Upper lobe of left lung (tissue), 6 donors: ENCODE results near the gene CNOT10. TPM values are rescaled to one million over a fixed set of nuclear protein-coding genes. Genes with fewer than 3 reads are reported as not detected.
A peak's percentile ranks its signal among the peaks of the same experiment; 100 is the strongest.

Experiments used
- ATAC-seq, 2 donors: fragments of 200-7000 bp; cut with Tn5 transposase; one replicate each; pipeline ENCODE4 v1.9.1; 2022; ENCODE audit warnings: mild to moderate bottlenecking in 2 of 2, moderate library complexity in 2 of 2; ENCODE audit not compliant: low FRiP score in 2 of 2
- DNase-seq, 2 donors: peaks; one replicate each; pipeline ENCODE4 v3.0.0-alpha.2; 2019 to 2020
- H3K27ac ChIP-seq, 4 donors: fragments of 200-600 bp; sonication (generic); one replicate each; pipeline ENCODE4 v1.5.1; 2016 to 2019
- H3K27me3 ChIP-seq, 4 donors: fragments of 200-600 bp; sonication (generic); one replicate each; pipeline ENCODE4 v1.5.1; 2017 to 2019
- H3K36me3 ChIP-seq, 4 donors: fragments of 200-600 bp; sonication (generic); one replicate each; pipeline ENCODE4 v1.5.1; 2016 to 2019
- H3K4me1 ChIP-seq, 4 donors: fragments of 200-600 bp; sonication (generic); one replicate each; pipeline ENCODE4 v1.5.1; 2018 to 2019
- H3K4me3 ChIP-seq, 4 donors: fragments of 200-600 bp; sonication (generic); one replicate each; pipeline ENCODE4 v1.5.1; 2017 to 2019; ENCODE audit warnings: mild to moderate bottlenecking in 2 of 4, moderate library complexity in 1 of 4
- H3K9me3 ChIP-seq, 4 donors: fragments of 200-600 bp; sonication (generic); one replicate each; pipeline ENCODE4 v1.5.1; 2018 to 2019
- CTCF ChIP-seq, 6 experiments: fragments of 450-650 bp in 4 of 6; fragments of 200-600 bp in 2 of 6; sonication (generic) in 2 of 6; IDR thresholded peaks; one replicate each; pipeline ENCODE4 v1.5.1; 2016 to 2019; ENCODE audit warnings: antibody characterized with exemption in 6 of 6
- EP300 ChIP-seq, 4 donors: sonication (generic); formaldehyde crosslinking; IDR thresholded peaks; one replicate each; pipeline ENCODE4 v1.5.1; 2017; ENCODE audit warnings: antibody characterized with exemption in 4 of 4, control low read depth in 2 of 4
- POLR2A ChIP-seq, 4 donors: fragments of 450-650 bp; IDR thresholded peaks; one replicate each; pipeline ENCODE4 v1.5.1; 2016 to 2017; ENCODE audit warnings: antibody characterized with exemption in 4 of 4, mild to moderate bottlenecking in 2 of 4
- POLR2AphosphoS5 ChIP-seq, 2 donors: sonication (generic); formaldehyde crosslinking; IDR thresholded peaks; one replicate each; pipeline ENCODE4 v1.5.1; 2017; ENCODE audit warnings: antibody characterized with exemption in 2 of 2
- WGBS, 2 donors: methylation state at CpG; one replicate each; pipeline ENCODE4 v1.1.5; 2017 to 2018; 5-methylcytosine and 5-hydroxymethylcytosine counted together
- total RNA-seq, 6 donors: library from RNA; depleted of rRNA in 4 of 6; stranded (reverse); fragments of >200 nt in 4 of 6; gene quantifications; one replicate each; pipeline versions ENCODE4 v1.1.0 to v1.2.1, GENCODE V29; 2016 to 2021
- donor health status: DM: no; HTN: no; CAD: no; lungs with moderate emphysema.
- donor health status: DM: no; HTN: yes; CAD: no; lungs with severe emphysema.

The CNOT10 gene
- total RNA-seq, 6 donors from 2014 or later: 19.1 to 47.1 (median 29.6) TPM

- TF ChIP-seq POLR2A (IDR thresholded peaks at IDR 0.05) (no peak), EP300 (IDR thresholded peaks at IDR 0.05) (no peak), POLR2AphosphoS5 (IDR thresholded peaks at IDR 0.05) (no peak), CTCF (IDR thresholded peaks at IDR 0.05) (no peak)
- no peak overlapping the region for H3K27ac ChIP-seq
- H3K36me3 ChIP-seq: peaks cover 6 to 41% (median 11%) of the 10 kb centered on the region in 4 donors
- ATAC-seq (no peak), DNase-seq (no peak)
- WGBS, 2 donors: 66 to 79% methylated on average over 2 of the region's 2 CpGs
- H3K9me3 ChIP-seq: no peaks in the 10 kb centered on the region
- no peaks in the 10 kb centered on the region for H3K27me3 ChIP-seq
- H3K4me3 ChIP-seq: no peak overlapping the region
- H3K4me1 ChIP-seq: no peaks in the 10 kb centered on the region
These were observed 58.9 kb downstream of the CNOT10 start for GRCh38 chr3:32743934-32744333.

DNA sequence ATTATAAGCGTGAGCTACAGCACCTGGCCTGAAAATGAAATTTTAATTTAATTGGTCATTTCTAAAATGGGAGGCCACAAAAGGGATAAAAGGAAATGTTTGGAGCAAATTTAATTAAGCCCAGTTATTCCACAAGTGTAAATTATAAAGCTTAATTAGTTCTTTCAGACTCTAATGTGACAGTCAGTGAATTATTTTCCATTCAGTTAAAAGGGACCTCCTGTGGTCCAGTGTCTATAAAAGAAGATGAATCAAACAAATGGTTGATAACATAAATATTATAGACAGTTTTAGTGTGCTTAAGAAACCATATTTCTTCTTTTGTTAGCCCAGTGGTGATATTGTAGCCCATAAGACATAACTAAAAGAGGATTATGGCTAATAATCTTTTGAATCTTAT, 66.4 kb downstream of the CNOT10 start:
- Histone ChIP-seq H3K36me3 (peaks cover 0 to 20% (median 4%) of the 10 kb centered on the region in 4 donors), H3K27me3 (no peaks in the 10 kb centered on the region), H3K4me3 (no peak overlapping the region), H3K9me3 (no peaks in the 10 kb centered on the region), H3K4me1 (no peaks in the 10 kb centered on the region), H3K27ac (no peak overlapping the region)
- ATAC-seq (no peak), DNase-seq (no peak)
- TF ChIP-seq POLR2A (IDR thresholded peaks at IDR 0.05) (no peak), EP300 (IDR thresholded peaks at IDR 0.05) (no peak), POLR2AphosphoS5 (IDR thresholded peaks at IDR 0.05) (no peak), CTCF (IDR thresholded peaks at IDR 0.05) (no peak)
- WGBS, 2 donors: 100% methylated on average over 1 of the region's 1 CpG

GRCh38 chr3:32755761-32756160, 70.8 kb downstream of the CNOT10 start:
- H3K27ac ChIP-seq: no peak overlapping the region
- no peak for TF ChIP-seq POLR2AphosphoS5 (IDR thresholded peaks at IDR 0.05)
- no peak for TF ChIP-seq POLR2A (IDR thresholded peaks at IDR 0.05)
- DNase-seq (no peak), ATAC-seq (no peak)
- no peaks in the 10 kb centered on the region for H3K27me3 ChIP-seq
- no peaks in the 10 kb centered on the region for H3K4me1 ChIP-seq
- H3K4me3 ChIP-seq: no peak overlapping the region
- peaks cover 0 to 32% (median 6%) of the 10 kb centered on the region in 4 donors for H3K36me3 ChIP-seq
- WGBS, 2 donors: 78 to 84% methylated on average over 3 of the region's 3 CpGs
- no peaks in the 10 kb centered on the region for H3K9me3 ChIP-seq

DNA sequence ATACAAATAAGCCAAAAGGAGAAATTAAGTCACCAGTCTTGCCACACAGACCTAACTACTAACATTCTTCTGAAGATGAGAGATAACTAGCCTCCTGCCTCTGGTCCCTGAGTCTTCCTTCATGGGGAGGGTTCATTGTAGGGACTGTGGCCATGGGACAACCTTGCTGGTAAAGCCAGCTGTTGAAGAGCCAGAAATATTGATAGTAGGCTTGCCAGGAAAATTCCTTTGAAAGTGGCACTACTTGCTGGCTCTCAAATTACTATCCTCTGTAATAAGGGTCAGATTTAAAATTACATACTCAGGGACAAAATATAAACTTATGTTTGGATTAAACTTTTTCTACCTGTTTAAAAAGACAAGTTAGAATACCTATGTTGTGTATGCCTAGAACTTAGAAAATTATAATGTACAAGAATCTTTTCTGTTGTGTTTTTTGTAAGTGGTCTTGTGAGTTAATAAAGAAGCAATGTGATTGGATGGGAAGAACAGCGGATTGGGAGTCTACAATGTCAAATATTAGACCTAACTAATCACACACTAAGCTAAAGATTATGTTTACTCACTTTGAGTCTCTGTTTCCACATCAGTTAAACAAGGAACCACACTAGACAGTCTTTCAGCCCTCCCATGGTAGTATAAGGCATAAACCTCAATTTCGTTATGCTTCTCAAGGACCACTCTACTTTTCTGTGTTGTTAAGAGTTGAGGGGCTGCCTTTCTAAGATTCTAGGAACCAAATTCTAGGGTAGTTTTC, 72.8 kb downstream of the CNOT10 start:
- Histone ChIP-seq H3K27me3 (no peaks in the 10 kb centered on the region), H3K4me1 (no peaks in the 10 kb centered on the region), H3K36me3 (peaks cover under 1 to 32% (median 7%) of the 10 kb centered on the region in 4 donors), H3K27ac (no peak overlapping the region), H3K4me3 (no peak overlapping the region), H3K9me3 (no peaks in the 10 kb centered on the region)
- TF ChIP-seq EP300 (IDR thresholded peaks at IDR 0.05): no peak
- TF ChIP-seq POLR2A (IDR thresholded peaks at IDR 0.05): no peak
- TF ChIP-seq POLR2AphosphoS5 (IDR thresholded peaks at IDR 0.05): no peak
- TF ChIP-seq CTCF (IDR thresholded peaks at IDR 0.05): no peak
- 64 to 69% methylated on average over 2 of the region's 2 CpGs for WGBS, 2 donors
- ATAC-seq (peak in 1 of 2 donors; percentile 21), DNase-seq (no peak)

GRCh38 chr3:32758375-32758753, 73.4 kb downstream of the CNOT10 start:
- Histone ChIP-seq H3K27me3 (no peaks in the 10 kb centered on the region), H3K36me3 (peaks cover 4 to 35% (median 10%) of the 10 kb centered on the region in 4 donors), H3K27ac (no peak overlapping the region), H3K4me3 (no peak overlapping the region), H3K4me1 (no peaks in the 10 kb centered on the region), H3K9me3 (no peaks in the 10 kb centered on the region)
- ATAC-seq: no peak
- TF ChIP-seq POLR2AphosphoS5 (IDR thresholded peaks at IDR 0.05) (no peak), EP300 (IDR thresholded peaks at IDR 0.05) (no peak)
- DNase-seq: no peak

DNA sequence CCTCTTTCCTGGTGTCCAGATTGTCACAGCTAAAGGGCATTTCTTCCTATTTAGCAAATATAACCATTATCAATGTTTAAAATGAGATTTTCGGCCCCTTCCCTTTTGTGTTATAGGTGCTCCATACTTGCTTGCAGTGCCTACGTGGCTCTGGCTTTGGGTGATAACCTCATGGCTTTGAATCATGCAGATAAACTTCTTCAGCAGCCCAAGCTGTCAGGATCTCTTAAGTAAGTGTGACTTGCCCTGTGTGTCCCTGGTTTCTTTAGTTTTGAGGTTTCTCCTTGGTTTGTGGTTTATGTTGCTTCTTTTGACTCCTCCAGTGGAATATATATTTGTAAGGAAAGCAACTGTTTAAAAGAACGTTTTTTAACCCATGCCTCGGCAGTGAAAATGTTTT, 74.4 kb downstream of the CNOT10 start:
- WGBS, 2 donors: 75 to 76% methylated on average over 4 of the region's 4 CpGs
- DNase-seq: no peak
- Histone ChIP-seq H3K27ac (no peak overlapping the region), H3K4me1 (no peaks in the 10 kb centered on the region), H3K4me3 (no peak overlapping the region), H3K9me3 (no peaks in the 10 kb centered on the region), H3K36me3 (peaks cover 4 to 44% (median 14%) of the 10 kb centered on the region in 4 donors), H3K27me3 (no peaks in the 10 kb centered on the region)
- TF ChIP-seq CTCF (IDR thresholded peaks at IDR 0.05) (no peak), POLR2A (IDR thresholded peaks at IDR 0.05) (no peak), EP300 (IDR thresholded peaks at IDR 0.05) (no peak), POLR2AphosphoS5 (IDR thresholded peaks at IDR 0.05) (no peak)
- no peak for ATAC-seq
